SU-DHL-6 (cell line): ENCODE measurements around the gene ZNF286A.
"Not testable (repeated sequence)": the region's sequence is repeated elsewhere in the genome, so short reads cannot be mapped to it uniquely, and the experiment has no call there.

ENCODE experiments used
- EZH2phosphoT487 ChIP-seq: fragments of 200-600 bp; sonication (generic), shearing (Covaris generic); conservative IDR thresholded peaks from 2 replicates; pipeline ENCODE4 v1.6.1; 2018; ENCODE audit warnings: mild to moderate bottlenecking, antibody characterized with exemption, low read length, moderate library complexity, mixed read lengths
- TF ChIP-seq, protein P1 (sequence below): fragments of 200-600 bp; sonication (generic); IDR thresholded peaks from one replicate; pipeline ENCODE4 v1.5.1; 2017; ENCODE audit warnings: antibody characterized with exemption, mild to moderate bottlenecking, low read length, moderate library complexity; ENCODE audit not compliant: insufficient read depth, poor library complexity, severe bottlenecking

DNA sequence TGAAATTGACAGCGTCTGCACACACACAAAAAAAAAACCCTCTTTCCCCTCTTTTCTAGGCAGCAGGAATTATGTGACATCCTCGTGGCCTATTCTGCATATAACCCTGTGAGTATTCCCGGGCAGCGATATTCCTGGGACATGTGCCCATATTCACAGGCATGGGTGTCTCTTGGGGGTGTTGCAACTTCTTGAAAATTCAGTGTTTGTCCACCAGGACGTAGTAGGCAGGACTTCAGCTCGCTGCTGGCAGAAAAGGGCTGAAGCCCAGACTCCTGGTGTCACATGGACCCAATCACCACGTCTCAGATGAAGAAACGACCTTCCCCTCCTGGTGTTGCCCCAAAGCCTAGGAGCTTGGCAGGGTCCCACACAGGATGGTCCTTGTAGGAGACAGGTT is 40.5 kb downstream of the ZNF286A start:
- TF ChIP-seq, protein P1, sequence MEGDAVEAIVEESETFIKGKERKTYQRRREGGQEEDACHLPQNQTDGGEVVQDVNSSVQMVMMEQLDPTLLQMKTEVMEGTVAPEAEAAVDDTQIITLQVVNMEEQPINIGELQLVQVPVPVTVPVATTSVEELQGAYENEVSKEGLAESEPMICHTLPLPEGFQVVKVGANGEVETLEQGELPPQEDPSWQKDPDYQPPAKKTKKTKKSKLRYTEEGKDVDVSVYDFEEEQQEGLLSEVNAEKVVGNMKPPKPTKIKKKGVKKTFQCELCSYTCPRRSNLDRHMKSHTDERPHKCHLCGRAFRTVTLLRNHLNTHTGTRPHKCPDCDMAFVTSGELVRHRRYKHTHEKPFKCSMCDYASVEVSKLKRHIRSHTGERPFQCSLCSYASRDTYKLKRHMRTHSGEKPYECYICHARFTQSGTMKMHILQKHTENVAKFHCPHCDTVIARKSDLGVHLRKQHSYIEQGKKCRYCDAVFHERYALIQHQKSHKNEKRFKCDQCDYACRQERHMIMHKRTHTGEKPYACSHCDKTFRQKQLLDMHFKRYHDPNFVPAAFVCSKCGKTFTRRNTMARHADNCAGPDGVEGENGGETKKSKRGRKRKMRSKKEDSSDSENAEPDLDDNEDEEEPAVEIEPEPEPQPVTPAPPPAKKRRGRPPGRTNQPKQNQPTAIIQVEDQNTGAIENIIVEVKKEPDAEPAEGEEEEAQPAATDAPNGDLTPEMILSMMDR = not testable (repeated sequence)
- TF ChIP-seq EZH2phosphoT487 = not testable (repeated sequence)
